ENCODE measurements around the gene TNIP1.
A peak's percentile ranks its signal among the peaks of the same experiment; 100 is the strongest.

TNIP1 gene

GRCh38 chr5:151062405-151063141 is 18.3 kb downstream of the TNIP1 start:
- no peak for DNase-seq

- no peak for DNase-seq
These were observed 20.1 kb downstream of the TNIP1 start for GRCh38 chr5:151060742-151061141.

GRCh38 chr5:151058891-151059489 is 21.8 kb downstream of the TNIP1 start:
- DNase-seq = no peak

- DNase-seq = no peak
These were observed 22.5 kb downstream of the TNIP1 start for GRCh38 chr5:151058301-151058700.

GRCh38 chr5:151056379-151057325 is 24.2 kb downstream of the TNIP1 start:
- no peak for DNase-seq

GRCh38 chr5:151055336-151055735 is 25.5 kb downstream of the TNIP1 start:
- DNase-seq = no peak

- DNase-seq = no peak
These were observed 26.1 kb downstream of the TNIP1 start for GRCh38 chr5:151054709-151055108.

- no peak for DNase-seq
These were observed 26.9 kb downstream of the TNIP1 start for GRCh38 chr5:151053796-151054462.

- DNase-seq = no peak
These were observed 28.0 kb downstream of the TNIP1 start for GRCh38 chr5:151052836-151053235.

GRCh38 chr5:151051931-151052608 is 28.8 kb downstream of the TNIP1 start:
- DNase-seq = no peak

- peak; percentile 10 to 49 for DNase-seq
These were observed 29.5 kb downstream of the TNIP1 start for GRCh38 chr5:151051066-151051930.

GRCh38 chr5:151048526-151048925 is 32.3 kb downstream of the TNIP1 start:
- DNase-seq = no peak

- no peak for DNase-seq
These were observed 32.9 kb downstream of the TNIP1 start for GRCh38 chr5:151047814-151048425.

- no peak for DNase-seq
These were observed 38.3 kb downstream of the TNIP1 start for GRCh38 chr5:151042453-151043093.

GRCh38 chr5:151041577-151042268 is 39.1 kb downstream of the TNIP1 start:
- no peak for DNase-seq

- no peak for DNase-seq
These were observed 40.6 kb downstream of the TNIP1 start for GRCh38 chr5:151040211-151040747.

- DNase-seq = no peak
These were observed 41.2 kb downstream of the TNIP1 start for GRCh38 chr5:151039665-151040064.

- DNase-seq = no peak
These were observed 42.0 kb downstream of the TNIP1 start for GRCh38 chr5:151038801-151039238.

- DNase-seq = no peak
These were observed 42.5 kb downstream of the TNIP1 start for GRCh38 chr5:151038412-151038745.

Measured in NCI-H446 (cell line).